Measurements from ENCODE around the gene TMEFF2.

The TMEFF2 gene

DNA sequence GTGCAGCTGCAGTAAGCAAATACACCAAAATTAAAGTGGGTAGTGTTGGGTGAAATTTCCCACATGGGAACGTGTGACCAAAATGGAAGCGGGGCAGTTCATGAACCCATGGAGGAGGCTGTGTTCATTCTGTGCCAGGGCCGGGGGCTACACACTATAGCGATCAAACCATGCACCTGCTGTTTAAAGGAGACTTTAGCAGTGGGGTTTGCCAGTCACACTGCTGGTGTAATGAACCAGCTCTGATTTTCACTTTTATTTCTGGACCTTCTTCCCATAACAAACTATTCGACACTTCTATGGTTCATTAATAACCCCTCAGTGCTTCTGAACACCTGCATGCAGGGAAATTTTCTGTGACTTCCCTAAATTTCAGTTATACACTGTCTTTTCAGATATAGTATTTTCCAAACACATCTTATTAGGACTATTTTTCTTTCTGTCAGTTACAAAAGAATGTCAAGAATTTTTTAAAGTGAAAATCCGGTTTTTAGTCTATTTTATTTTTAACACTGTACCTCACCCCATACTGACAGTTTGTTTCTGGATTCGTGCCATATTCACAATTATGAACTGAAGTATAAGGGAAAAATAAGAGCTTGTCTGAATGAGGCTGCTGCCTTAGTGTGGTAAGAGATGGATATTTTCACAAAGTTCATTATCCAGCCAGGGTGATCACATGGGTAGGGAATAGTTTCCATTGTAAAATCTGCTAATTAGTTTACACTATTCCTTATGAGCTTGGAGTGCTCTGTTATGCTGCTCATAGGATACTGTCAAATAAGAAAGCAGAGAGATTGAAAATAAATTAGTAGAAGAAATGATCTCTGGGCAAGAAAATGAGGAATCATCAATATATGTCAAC lies 236.5 kb downstream of the TMEFF2 start:
- DNase-seq: no peak

DNA sequence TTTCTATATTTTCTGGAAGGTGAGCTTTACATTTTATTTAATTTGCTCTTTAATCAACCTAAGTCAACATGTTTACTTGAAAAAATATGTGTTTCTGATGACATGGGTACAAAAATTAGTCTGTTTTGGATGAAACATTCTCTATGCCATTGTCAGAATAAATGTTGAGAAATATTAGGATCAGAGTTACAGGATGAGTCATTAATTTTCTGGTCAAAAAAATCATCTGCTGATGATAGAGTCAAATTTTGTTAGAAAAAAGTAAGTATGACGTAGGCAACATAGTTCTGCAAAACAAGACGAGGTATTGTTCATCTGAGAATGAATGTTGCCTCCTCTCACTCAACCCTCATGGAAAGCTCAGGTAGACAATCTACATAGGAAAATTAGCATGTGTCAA lies 240.3 kb downstream of the TMEFF2 start:
- DNase-seq: no peak

GRCh38 chr2:191952515-191953270 lies 242.0 kb downstream of the TMEFF2 start:
- DNase-seq: no peak

GRCh38 chr2:191951832-191952231 lies 242.9 kb downstream of the TMEFF2 start:
- no peak for DNase-seq

DNA sequence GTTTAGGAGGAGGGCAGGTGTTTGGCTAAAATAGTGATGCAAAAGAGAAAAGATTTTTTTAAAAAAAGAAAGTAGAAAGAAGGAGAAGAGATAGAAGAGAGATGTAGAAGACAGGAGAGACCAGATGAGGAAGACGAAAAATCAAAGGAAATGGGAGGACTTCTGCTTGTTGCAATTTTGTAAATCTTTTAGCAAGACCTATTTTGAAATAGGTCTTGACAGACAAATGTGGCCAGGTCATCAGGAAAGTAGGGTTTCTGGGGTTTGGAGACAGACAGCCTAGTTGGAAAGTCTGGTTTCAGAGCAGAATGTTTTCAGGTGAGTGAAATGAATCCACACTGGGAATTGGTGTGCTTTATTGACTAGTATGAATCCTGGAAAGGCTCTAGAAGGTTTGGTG lies 243.4 kb downstream of the TMEFF2 start:
- no peak for DNase-seq

GRCh38 chr2:191950132-191950874 lies 244.4 kb downstream of the TMEFF2 start:
- no peak for DNase-seq

GRCh38 chr2:191947235-191947634 lies 247.5 kb downstream of the TMEFF2 start:
- no peak for DNase-seq

GRCh38 chr2:191946471-191947182 lies 248.1 kb downstream of the TMEFF2 start:
- DNase-seq: no peak

DNA sequence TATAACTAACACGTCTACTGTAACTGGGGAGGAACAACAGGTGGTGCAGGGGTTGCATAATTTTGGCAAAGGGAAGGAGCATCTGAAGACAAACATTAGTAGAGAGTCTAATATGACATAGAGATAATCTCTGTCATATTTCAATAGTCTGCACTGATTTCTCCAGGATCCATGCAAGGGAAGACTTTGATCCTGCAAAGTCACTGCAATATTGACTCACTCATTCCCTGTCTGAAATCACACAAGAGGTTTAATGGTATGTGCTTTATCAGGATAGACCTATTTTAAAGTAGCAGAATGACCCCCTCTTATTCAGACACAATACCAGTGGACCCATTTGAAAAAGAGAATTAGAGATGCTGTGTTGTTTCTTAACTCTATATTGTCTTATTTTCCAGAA lies 249.1 kb downstream of the TMEFF2 start:
- no peak for DNase-seq

- no peak for DNase-seq
These were observed 252.0 kb downstream of the TMEFF2 start for GRCh38 chr2:191942739-191943103.

GRCh38 chr2:191942090-191942738 lies 252.5 kb downstream of the TMEFF2 start:
- no peak for DNase-seq

GRCh38 chr2:191941376-191941929 lies 253.3 kb downstream of the TMEFF2 start:
- no peak for DNase-seq

- no peak for DNase-seq
These were observed 256.0 kb downstream of the TMEFF2 start for GRCh38 chr2:191938779-191939178.

GRCh38 chr2:191936882-191937405 lies 257.8 kb downstream of the TMEFF2 start:
- DNase-seq: no peak

GRCh38 chr2:191935247-191935646 lies 259.5 kb downstream of the TMEFF2 start:
- no peak for DNase-seq

DNA sequence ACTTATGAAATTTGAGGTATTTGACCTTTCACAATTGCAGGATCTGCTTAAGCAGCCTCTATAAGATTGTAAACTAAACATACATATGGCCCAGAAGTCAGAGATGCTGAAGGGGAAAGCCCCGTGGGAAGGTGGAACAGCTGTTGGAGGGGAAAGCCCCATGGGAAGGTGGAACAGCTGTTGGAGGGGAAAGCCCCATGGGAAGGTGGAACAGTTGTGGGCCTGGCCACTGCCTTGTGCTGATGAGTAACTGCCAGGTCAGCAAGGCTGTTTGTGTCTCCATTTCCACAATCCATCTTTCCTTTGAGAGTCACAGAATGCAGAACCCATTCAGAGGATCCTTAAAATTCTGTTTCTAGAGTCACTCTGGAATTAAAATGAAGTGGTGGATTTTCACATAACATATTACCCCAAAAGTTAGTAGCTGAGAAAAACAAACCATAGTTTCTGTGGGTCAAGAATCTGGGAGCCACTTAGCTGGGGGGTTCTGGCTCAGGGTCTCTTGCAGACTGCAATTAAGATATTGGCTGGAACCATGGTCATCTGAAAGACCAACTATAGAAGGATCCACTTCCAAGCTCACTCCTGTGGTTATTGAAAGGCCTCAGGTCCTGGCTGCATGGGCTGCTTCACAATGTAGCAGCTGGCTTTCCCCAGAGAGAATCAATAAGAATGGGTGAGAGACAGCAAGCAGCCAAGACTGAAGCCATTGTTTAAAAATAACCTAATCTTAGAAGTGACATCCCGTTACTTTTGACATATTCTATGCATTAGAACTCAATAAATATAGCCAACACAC lies 261.2 kb downstream of the TMEFF2 start:
- DNase-seq: no peak

DNA sequence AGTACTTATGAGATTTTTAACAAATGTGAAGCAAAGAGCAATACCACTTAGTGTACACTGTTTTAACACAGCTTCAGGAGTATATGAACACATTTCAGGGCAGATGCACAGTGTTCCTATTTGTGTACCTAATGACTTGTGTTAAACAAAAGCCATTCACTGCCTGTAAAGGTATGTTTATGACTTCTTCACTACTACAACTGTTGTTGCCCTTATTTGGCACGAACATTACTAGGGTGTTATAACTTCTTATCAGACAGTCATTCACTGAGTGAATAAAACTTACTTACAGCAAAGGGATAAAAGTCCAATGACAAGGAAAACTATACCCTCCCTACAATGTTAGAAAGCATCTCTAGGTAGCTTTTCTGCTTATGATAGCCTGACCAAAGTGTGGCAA lies 262.4 kb downstream of the TMEFF2 start:
- no peak for DNase-seq

- no peak for DNase-seq
These were observed 263.4 kb downstream of the TMEFF2 start for GRCh38 chr2:191931329-191931728.

DNA sequence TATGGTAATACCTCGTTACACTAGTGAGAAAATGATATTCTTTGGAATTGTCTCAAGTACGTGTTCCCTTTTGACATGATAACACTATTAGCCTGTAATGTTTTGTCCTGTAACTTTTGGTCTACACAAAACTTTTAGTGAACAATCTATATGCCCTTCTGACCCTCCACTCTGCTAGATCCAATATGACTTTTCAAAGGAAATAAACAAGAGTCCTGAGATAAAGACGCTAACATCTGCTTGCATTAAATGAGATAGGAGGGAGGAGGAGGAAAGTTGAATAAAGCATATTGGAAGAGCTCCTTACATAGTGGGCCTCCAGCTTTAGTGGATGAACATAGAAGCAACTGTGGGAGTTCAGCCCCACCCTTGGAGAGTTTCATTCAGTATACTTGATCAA lies 264.5 kb downstream of the TMEFF2 start:
- DNase-seq: no peak

DNA sequence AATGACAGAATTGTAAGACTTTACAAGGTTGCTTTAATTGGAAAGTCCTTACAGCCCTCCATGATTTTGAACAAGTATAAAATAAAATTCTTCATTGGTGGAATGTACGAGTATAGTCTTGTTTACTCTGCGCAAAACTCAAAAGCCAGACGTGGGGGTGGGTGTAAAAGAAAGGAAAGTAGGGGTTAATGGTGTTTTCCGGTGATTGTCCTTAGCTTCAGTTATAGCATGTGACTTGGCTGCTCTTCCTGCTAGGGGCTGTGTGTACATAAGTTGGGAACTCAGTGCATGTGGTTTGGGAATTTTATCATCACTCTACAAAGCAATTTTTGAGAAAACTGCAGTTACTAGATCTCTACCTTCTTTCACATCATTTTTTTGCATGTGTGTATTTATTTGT lies 265.4 kb downstream of the TMEFF2 start:
- no peak for DNase-seq

DNA sequence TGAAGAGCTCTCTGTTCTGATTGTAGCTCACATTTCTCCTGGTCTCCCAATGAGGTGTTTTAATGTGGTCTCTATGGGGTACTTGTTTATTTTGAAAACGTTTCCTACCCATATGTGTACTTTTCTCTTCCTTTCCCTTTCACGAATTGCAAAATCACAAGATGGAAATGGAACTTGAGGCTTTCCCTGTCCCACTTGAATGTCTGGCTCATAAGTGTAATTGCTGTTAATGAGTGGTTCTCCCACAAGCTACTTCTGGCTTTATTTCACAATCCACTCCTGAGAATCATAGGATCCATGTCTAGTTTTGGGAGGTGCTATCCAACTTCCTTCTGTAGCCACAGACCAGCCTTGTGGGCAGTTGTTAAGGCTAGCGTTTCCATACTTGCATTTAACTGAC lies 266.7 kb downstream of the TMEFF2 start:
- no peak for DNase-seq
